IPS-18a (cell line): Measurements from ENCODE around the gene CUX1.
"Not testable (repeated sequence)": the region's sequence is repeated elsewhere in the genome, so short reads cannot be mapped to it uniquely, and the experiment has no call there.

Experiments used
- H3K27ac ChIP-seq: one replicate; pipeline ENCODE4 v1.5.1; 2013; ENCODE audit warnings: low read length
- H3K27me3 ChIP-seq: one replicate; pipeline ENCODE4 v1.6.1; 2013; ENCODE audit warnings: mild to moderate bottlenecking, low read length; ENCODE audit not compliant: control insufficient read depth, insufficient read depth
- H3K36me3 ChIP-seq: one replicate; pipeline ENCODE4 v1.6.1; 2013; ENCODE audit warnings: low read depth, low read length; ENCODE audit not compliant: control insufficient read depth
- H3K4me1 ChIP-seq: one replicate; pipeline ENCODE4 v1.6.1; 2013; ENCODE audit warnings: low read depth, low read length; ENCODE audit not compliant: control insufficient read depth
- H3K4me3 ChIP-seq: one replicate; pipeline ENCODE4 v1.5.1; 2013; ENCODE audit warnings: low read length
- H3K9ac ChIP-seq: one replicate; pipeline ENCODE4 v1.6.1; 2013; ENCODE audit warnings: mild to moderate bottlenecking, low read length, moderate library complexity
- H3K9me3 ChIP-seq: one replicate; pipeline ENCODE4 v1.6.1; 2013; ENCODE audit warnings: low read depth, low read length; ENCODE audit not compliant: control insufficient read depth

The CUX1 gene

GRCh38 chr7:101978683-101979082 is 161.3 kb downstream of the CUX1 start:
- no peaks in the 10 kb centered on the region for H3K27me3 ChIP-seq
- no peaks in the 10 kb centered on the region for H3K4me1 ChIP-seq
- H3K9me3 ChIP-seq = no peaks in the 10 kb centered on the region
- H3K36me3 ChIP-seq = no peaks in the 10 kb centered on the region
- no peak overlapping the region for H3K4me3 ChIP-seq
- H3K9ac ChIP-seq = no peak overlapping the region
- H3K27ac ChIP-seq = no peak overlapping the region

- H3K27ac ChIP-seq = no peak overlapping the region
Measured at GRCh38 chr7:101983147-101983811, 165.9 kb downstream of the CUX1 start.

GRCh38 chr7:101984133-101984879 is 166.9 kb downstream of the CUX1 start:
- Histone ChIP-seq H3K9ac (no peak overlapping the region), H3K9me3 (no peaks in the 10 kb centered on the region), H3K27me3 (no peaks in the 10 kb centered on the region), H3K36me3 (no peaks in the 10 kb centered on the region), H3K4me3 (no peak overlapping the region), H3K4me1 (peaks cover 17% of the 10 kb centered on the region), H3K27ac (no peak overlapping the region)

More at GRCh38 chr7:101983147-101983811, 165.9 kb downstream of the CUX1 start:
- Histone ChIP-seq H3K9me3 (no peaks in the 10 kb centered on the region), H3K27me3 (no peaks in the 10 kb centered on the region), H3K4me1 (peaks cover 17% of the 10 kb centered on the region), H3K4me3 (no peak overlapping the region), H3K9ac (no peak overlapping the region), H3K36me3 (no peaks in the 10 kb centered on the region)

GRCh38 chr7:101985057-101985902 is 167.9 kb downstream of the CUX1 start:
- H3K27ac ChIP-seq = no peak overlapping the region
- no peaks in the 10 kb centered on the region for H3K9me3 ChIP-seq
- no peaks in the 10 kb centered on the region for H3K36me3 ChIP-seq
- no peaks in the 10 kb centered on the region for H3K27me3 ChIP-seq
- peak overlapping the region; percentile 6 for H3K9ac ChIP-seq
- no peak overlapping the region for H3K4me3 ChIP-seq
- peaks cover 17% of the 10 kb centered on the region for H3K4me1 ChIP-seq

- Histone ChIP-seq H3K27me3 (no peaks in the 10 kb centered on the region), H3K4me3 (peak overlapping the region; percentile 8), H3K27ac (no peak overlapping the region), H3K36me3 (no peaks in the 10 kb centered on the region), H3K4me1 (peaks cover 17% of the 10 kb centered on the region), H3K9ac (peak overlapping the region; percentile 6), H3K9me3 (no peaks in the 10 kb centered on the region)
Measured at GRCh38 chr7:101985903-101986734, 168.7 kb downstream of the CUX1 start.

GRCh38 chr7:101987494-101987893 is 170.1 kb downstream of the CUX1 start:
- no peak overlapping the region for H3K27ac ChIP-seq
- no peaks in the 10 kb centered on the region for H3K27me3 ChIP-seq
- no peaks in the 10 kb centered on the region for H3K36me3 ChIP-seq
- H3K9ac ChIP-seq = no peak overlapping the region
- peaks cover 17% of the 10 kb centered on the region for H3K4me1 ChIP-seq
- no peaks in the 10 kb centered on the region for H3K9me3 ChIP-seq
- no peak overlapping the region for H3K4me3 ChIP-seq

DNA sequence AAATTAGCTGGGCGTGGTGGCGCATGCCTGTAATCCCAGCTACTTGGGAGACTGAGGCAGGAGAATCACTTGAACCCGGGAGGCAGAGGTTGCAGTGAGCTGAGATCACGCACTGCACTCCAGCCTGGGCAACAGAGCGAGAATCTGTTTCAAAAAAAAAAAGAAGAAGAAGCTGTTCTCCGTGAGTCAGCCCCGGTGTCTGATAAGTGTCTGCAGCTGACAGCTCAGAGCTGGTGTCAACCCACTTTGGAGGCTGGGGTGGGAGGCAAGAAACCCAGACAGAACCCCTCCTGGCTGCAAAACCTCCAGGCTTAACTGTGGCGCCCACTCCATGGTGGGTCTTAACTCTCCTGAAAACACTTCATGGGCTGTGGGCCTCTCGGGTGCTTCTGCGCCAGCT is 170.6 kb downstream of the CUX1 start:
- not testable (repeated sequence) for H3K36me3 ChIP-seq, H3K9me3 ChIP-seq, H3K27ac ChIP-seq, H3K4me3 ChIP-seq, H3K9ac ChIP-seq, H3K27me3 ChIP-seq
- H3K4me1 ChIP-seq = peaks cover 17% of the 10 kb centered on the region

GRCh38 chr7:101988513-101988912 is 171.1 kb downstream of the CUX1 start:
- Histone ChIP-seq H3K4me3 (no peak overlapping the region), H3K9ac (no peak overlapping the region), H3K27ac (no peak overlapping the region), H3K4me1 (peaks cover 17% of the 10 kb centered on the region), H3K9me3 (no peaks in the 10 kb centered on the region), H3K36me3 (no peaks in the 10 kb centered on the region), H3K27me3 (no peaks in the 10 kb centered on the region)

GRCh38 chr7:101989101-101989500 is 171.7 kb downstream of the CUX1 start:
- Histone ChIP-seq H3K4me3 (no peak overlapping the region), H3K27ac (no peak overlapping the region), H3K9me3 (no peaks in the 10 kb centered on the region), H3K9ac (no peak overlapping the region), H3K36me3 (no peaks in the 10 kb centered on the region), H3K27me3 (no peaks in the 10 kb centered on the region), H3K4me1 (peaks cover 17% of the 10 kb centered on the region)

DNA sequence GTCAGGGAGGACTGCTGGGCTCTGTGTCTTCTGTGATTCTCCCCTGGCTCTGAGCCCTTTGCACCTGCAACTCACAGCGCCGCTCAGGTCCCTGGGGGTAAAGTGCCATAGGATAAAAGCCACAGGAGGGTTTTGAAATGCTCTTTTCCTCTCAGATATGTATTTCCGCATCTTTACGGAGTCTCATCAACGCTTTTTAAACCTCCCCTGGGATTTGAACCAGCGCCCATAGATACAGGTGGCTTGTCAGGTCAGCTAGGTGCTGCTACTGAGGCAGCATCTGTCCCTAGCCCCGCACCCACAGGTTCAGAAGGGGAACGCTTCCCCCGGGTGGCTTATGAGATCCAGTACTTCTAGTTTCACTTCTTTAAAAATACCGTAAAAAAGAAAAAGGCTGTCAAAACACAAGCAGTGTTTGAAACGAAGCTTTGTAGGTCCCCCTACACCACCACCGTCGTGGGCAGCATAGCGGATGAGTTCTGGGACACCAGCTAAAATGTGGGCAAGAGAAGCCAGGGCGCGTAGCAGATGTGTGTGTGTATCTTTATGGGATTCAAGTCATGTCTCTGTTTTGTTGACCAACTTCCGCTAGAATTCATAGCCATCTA is 173.5 kb downstream of the CUX1 start:
- H3K9ac ChIP-seq = no peak overlapping the region
- H3K36me3 ChIP-seq = no peaks in the 10 kb centered on the region
- H3K4me1 ChIP-seq = peaks cover 5% of the 10 kb centered on the region

More for the DNA sequence above, 173.5 kb downstream of the CUX1 start:
- Histone ChIP-seq H3K4me3 (no peak overlapping the region), H3K9me3 (no peaks in the 10 kb centered on the region), H3K27ac (no peak overlapping the region), H3K27me3 (no peaks in the 10 kb centered on the region)
